AG04450 (cell line): ENCODE data around the gene LGMN. TPM values are rescaled to one million over a fixed set of nuclear protein-coding genes. Genes with fewer than 3 reads are reported as not detected.

Experiments used
- CTCF ChIA-PET: fragments of 300-600, 350-600 bp; formaldehyde crosslinking; extraction: SDS; loops from one replicate; lab custom pipeline; 2022; ENCODE audit warnings: antibody characterized with exemption, inconsistent platforms; lab: Charles Lee
- POLR2A ChIA-PET: fragments of 350-600 bp; formaldehyde crosslinking; extraction: SDS; loops from one replicate; lab custom pipeline; 2021; ENCODE audit warnings: antibody characterized with exemption, inconsistent platforms; lab: Yijun Ruan, JAX
- DNase-seq: peaks from one replicate; pipeline ENCODE4 v3.0.0-alpha.2; 2011; ENCODE audit warnings: low read depth, low spot score
- H3K27ac ChIP-seq: one replicate; pipeline ENCODE4 v1.5.1; 2012; ENCODE audit warnings: low read depth, low read length, control low read depth
- H3K27me3 ChIP-seq: one replicate; pipeline ENCODE4 v1.6.0; 2012; ENCODE audit warnings: low read length; ENCODE audit not compliant: control insufficient read depth, insufficient read depth
- H3K4me3 ChIP-seq: 2 replicates; pipeline ENCODE4 v1.5.1; 2011; ENCODE audit warnings: mild to moderate bottlenecking, low read depth, low read length, control low read depth
- H3K9me3 ChIP-seq: 2 replicates; pipeline ENCODE4 v1.5.1; 2012; ENCODE audit warnings: low read length; ENCODE audit not compliant: control insufficient read depth, insufficient read depth
- polyA plus RNA-seq: library from polyadenylated mRNA; depleted of rRNA; stranded (reverse); fragments of >200 nt; gene quantifications from 2 replicates; pipeline ENCODE4 v1.2.3, GENCODE V29; 2011
- TF ChIP-seq, protein P1 (sequence below): IDR thresholded peaks from 2 replicates; pipeline ENCODE4 v1.5.1; 2011; ENCODE audit warnings: low read depth, low read length, control low read depth, inconsistent platforms

LGMN gene
- polyA plus RNA-seq, 1 experiment: 21.8 TPM

DNA sequence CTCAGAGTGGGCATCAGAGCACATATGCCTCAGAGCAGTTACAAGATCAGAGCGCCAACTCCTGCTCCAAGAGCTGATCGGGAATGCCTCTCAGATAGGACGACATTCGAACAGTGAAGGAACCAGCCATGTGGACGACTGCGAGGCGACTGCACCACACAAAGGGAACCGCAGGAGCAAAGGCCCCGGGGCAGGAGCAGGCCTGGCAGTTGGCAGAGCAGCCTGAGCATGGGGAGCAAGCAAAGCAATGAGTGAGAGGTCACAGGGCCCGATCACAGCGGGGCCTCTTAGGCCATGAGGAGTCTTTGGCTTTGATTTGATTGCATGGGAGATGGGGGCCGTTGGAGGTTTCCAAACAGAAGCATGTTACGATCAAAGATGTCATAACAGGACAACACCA lies 90.3 kb downstream of the LGMN start:
- Histone ChIP-seq H3K4me3 (no peak overlapping the region), H3K9me3 (no peaks in the 10 kb centered on the region; the same call in 1 of the 2 replicates), H3K27ac (no peak overlapping the region), H3K27me3 (no peaks in the 10 kb centered on the region)
- DNase-seq: no peak
- TF ChIP-seq, protein P1, sequence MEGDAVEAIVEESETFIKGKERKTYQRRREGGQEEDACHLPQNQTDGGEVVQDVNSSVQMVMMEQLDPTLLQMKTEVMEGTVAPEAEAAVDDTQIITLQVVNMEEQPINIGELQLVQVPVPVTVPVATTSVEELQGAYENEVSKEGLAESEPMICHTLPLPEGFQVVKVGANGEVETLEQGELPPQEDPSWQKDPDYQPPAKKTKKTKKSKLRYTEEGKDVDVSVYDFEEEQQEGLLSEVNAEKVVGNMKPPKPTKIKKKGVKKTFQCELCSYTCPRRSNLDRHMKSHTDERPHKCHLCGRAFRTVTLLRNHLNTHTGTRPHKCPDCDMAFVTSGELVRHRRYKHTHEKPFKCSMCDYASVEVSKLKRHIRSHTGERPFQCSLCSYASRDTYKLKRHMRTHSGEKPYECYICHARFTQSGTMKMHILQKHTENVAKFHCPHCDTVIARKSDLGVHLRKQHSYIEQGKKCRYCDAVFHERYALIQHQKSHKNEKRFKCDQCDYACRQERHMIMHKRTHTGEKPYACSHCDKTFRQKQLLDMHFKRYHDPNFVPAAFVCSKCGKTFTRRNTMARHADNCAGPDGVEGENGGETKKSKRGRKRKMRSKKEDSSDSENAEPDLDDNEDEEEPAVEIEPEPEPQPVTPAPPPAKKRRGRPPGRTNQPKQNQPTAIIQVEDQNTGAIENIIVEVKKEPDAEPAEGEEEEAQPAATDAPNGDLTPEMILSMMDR: no peak
- ChIA-PET CTCF (no interaction called here), POLR2A (no interaction called here)

DNA sequence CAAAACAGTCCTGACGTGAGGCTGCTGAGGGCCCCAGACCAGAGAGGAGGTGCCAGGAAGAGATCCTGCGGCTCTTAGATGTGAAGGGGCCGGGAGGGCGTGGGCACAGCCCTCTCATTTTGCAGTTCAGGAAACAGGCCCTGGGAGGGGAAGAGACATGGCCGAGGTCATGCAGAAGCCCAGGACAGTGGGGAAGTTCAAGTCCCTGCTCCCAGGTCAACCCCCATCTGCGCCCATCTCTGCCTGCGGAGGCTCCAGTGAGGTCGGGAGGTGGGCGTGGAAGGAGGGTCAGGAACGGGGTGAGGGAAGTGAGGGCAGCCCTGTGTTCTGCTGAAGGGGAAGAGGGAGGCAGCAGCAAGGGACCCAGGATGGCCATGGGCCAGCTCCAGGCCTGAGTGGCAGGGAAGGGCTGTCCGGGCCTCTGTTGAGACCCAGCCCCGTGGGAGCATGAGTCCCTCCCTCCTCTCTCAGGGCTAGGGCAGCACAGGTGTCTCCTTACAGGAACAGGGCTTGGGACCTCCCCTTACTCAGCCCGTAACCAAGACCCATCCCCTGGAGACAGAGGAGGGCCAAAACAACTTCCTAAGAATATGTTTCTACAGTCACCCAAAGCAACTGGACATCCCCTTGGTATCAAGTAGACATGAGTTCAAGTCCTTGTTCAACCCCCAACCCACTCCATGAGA lies 90.8 kb downstream of the LGMN start:
- POLR2A ChIA-PET: no interaction called here
- Histone ChIP-seq H3K4me3 (no peak overlapping the region), H3K27ac (no peak overlapping the region), H3K27me3 (no peaks in the 10 kb centered on the region), H3K9me3 (no peaks in the 10 kb centered on the region; the same call in 1 of the 2 replicates)
- no peak for DNase-seq
- CTCF ChIA-PET: no interaction called here
- TF ChIP-seq, protein P1: no peak

DNA sequence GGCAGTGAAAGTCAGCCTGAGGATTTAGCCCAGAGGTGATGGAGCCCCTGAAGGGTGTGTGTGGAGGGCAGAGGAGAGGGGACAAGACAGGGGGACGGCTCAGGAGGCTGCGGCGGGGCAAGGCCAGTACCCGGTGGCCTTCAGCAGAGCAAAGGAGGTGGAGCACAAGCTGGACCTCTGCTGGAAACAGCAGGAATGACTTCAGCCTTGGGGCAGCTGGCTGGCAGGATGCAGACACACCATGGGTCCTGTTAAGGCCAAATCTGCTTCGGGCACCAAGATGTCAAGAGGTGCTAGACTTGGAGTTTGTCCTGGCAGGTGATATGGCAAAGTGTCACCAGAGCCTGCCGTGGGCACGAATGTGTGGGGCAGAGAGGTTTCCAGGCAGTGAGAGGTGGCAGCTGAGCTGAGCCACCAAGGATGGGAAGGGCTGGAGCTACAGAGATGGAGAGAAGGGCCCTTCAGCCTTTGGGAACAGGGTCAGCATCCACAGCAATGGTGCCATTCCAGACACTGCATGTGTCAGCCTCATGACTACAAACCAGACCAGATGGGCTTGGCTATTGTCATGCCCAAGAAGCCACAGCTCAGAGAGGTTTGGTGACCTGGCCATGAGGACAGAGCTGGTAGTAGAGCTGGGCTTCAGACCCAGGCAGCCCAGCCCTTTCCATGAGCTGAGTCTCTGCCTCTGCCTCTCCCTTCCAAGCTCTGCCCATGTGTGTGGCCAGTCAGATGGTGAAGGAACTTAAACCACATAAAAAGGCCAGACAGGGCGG lies 91.9 kb downstream of the LGMN start:
- DNase-seq: no peak
- ChIA-PET POLR2A (no interaction called here), CTCF (no interaction called here)
- H3K27ac ChIP-seq: no peak overlapping the region
- no peaks in the 10 kb centered on the region for H3K27me3 ChIP-seq
- H3K9me3 ChIP-seq: no peaks in the 10 kb centered on the region; the same call in 1 of the 2 replicates
- no peak overlapping the region for H3K4me3 ChIP-seq
- TF ChIP-seq, protein P1: peak; percentile 11; the same call in 1 of the 2 replicates

DNA sequence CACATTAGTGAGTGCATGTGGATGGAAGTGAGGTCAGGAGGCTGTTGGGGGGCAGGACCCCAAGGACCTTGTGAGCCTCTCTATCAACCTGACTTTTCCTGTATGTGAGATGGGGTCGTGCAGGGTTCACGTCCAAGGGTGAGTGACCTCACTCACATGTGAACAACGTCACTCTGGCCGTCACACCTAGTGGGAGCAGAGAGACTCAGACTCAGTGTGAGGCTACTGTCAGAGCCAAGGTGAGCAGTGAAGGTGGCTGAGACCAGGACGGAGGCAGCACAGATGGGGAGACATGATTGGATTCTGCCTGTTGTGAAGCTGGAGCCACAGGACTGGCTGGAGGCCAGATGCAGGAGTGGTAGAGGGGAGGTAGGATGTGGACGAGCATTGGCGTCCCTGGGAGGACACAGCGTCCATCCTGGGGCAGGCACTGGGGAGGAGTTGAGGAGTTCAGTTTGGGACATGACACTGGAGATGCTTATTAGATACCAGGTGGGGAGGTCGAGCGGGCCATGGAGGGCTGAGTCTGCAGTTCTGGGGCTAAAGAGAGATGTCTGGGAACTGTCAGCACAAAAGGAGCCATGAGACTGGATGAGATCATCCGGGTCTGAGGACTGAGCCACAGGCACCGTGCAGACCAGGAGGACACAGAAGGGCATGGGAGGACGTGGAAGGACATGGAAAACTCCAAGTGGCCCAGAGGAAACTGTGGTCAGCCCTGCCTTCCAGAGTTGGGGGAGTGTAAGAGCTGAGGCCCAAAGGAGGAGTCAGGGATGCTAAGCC lies 92.8 kb downstream of the LGMN start:
- Histone ChIP-seq H3K9me3 (no peaks in the 10 kb centered on the region; the same call in 1 of the 2 replicates), H3K4me3 (no peak overlapping the region), H3K27me3 (no peaks in the 10 kb centered on the region), H3K27ac (no peak overlapping the region)
- no peak for DNase-seq
- ChIA-PET CTCF (no interaction called here), POLR2A (no interaction called here)
- TF ChIP-seq, protein P1: no peak
